NT2/D1 (cell line): ENCODE measurements around the gene ELMO1.

Experiments used
- SUZ12 ChIP-seq: IDR thresholded peaks from 2 replicates; pipeline ENCODE4 v1.6.1; 2011; ENCODE audit not compliant: insufficient read length, insufficient read depth; ENCODE audit errors: extremely low read depth
- YY1 ChIP-seq: IDR thresholded peaks from 2 replicates; pipeline ENCODE4 v1.6.1; 2011; ENCODE audit not compliant: insufficient read length, insufficient read depth

DNA sequence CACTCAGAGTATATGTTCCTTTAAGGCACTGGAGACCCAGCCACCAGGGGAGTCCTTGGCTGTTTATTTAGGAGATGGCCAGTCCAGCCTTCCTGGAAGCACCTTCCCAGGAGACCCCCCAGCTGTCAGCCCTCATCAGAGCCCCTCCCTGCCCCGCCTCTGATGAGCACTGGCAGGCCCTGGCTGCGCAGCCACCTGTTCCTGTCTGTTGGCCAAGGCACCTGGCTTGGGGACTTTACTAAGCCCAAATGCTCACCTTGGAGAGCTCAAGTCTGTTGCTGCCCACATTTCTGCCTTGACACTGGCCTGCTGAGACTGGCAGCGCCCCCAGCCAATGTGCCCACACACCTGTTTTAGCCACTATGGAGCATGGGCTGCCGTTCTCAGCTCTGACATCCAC lies 124.7 kb downstream of the ELMO1 start:
- TF ChIP-seq YY1: no peak
- no peak for TF ChIP-seq SUZ12
